NCI-H1694 (cell line): ENCODE data around the gene GLCE.

Experiments
- DNase-seq: peaks from one replicate; lab custom pipeline; 2025; lab: John Stamatoyannopoulos, UW

Gene GLCE

GRCh38 chr15:69206079-69206478 lies 45.6 kb downstream of the GLCE start:
- no peak for DNase-seq

GRCh38 chr15:69209661-69210060 lies 49.2 kb downstream of the GLCE start:
- no peak for DNase-seq

- no peak for DNase-seq
These were observed 50.1 kb downstream of the GLCE start for GRCh38 chr15:69210574-69210973.

- no peak for DNase-seq
These were observed 53.4 kb downstream of the GLCE start for GRCh38 chr15:69213786-69214185.

- DNase-seq: no peak
These were observed 55.0 kb downstream of the GLCE start for GRCh38 chr15:69215314-69216035.

- no peak for DNase-seq
These were observed 56.9 kb downstream of the GLCE start for GRCh38 chr15:69217381-69217780.

GRCh38 chr15:69219690-69220089 lies 59.3 kb downstream of the GLCE start:
- no peak for DNase-seq

- DNase-seq: no peak
These were observed 61.6 kb downstream of the GLCE start for GRCh38 chr15:69222002-69222474.

GRCh38 chr15:69223083-69223813 lies 62.8 kb downstream of the GLCE start:
- no peak for DNase-seq

- no peak for DNase-seq
These were observed 63.9 kb downstream of the GLCE start for GRCh38 chr15:69224383-69224782.

GRCh38 chr15:69225355-69226022 lies 65.1 kb downstream of the GLCE start:
- DNase-seq: no peak

GRCh38 chr15:69226023-69226355 lies 65.6 kb downstream of the GLCE start:
- no peak for DNase-seq

- DNase-seq: no peak
These were observed 71.7 kb downstream of the GLCE start for GRCh38 chr15:69232144-69232543.

- DNase-seq: no peak
These were observed 72.3 kb downstream of the GLCE start for GRCh38 chr15:69232765-69233164.

- DNase-seq: no peak
These were observed 74.2 kb downstream of the GLCE start for GRCh38 chr15:69234676-69235075.

GRCh38 chr15:69236505-69236904 lies 76.1 kb downstream of the GLCE start:
- DNase-seq: no peak

GRCh38 chr15:69237718-69238117 lies 77.3 kb downstream of the GLCE start:
- no peak for DNase-seq

- DNase-seq: no peak
These were observed 84.4 kb downstream of the GLCE start for GRCh38 chr15:69244798-69245197.

GRCh38 chr15:69253156-69253555 lies 92.7 kb downstream of the GLCE start:
- DNase-seq: no peak

GRCh38 chr15:69265347-69265955 lies 105.0 kb downstream of the GLCE start:
- DNase-seq: peak; percentile 22

GRCh38 chr15:69271217-69271616 lies 110.8 kb downstream of the GLCE start:
- no peak for DNase-seq

- no peak for DNase-seq
These were observed 111.7 kb downstream of the GLCE start for GRCh38 chr15:69272139-69272538.

GRCh38 chr15:69272891-69273290 lies 112.5 kb downstream of the GLCE start:
- DNase-seq: no peak
